ENCODE results near the gene RABGAP1L.

- TF ChIP-seq CTCF (IDR thresholded peaks at IDR 0.05; ENCODE audit: insufficient read depth, low read length, poor library complexity, severe bottlenecking) (no peak), EZH2phosphoT487 (conservative IDR thresholded peaks at IDR 0.05; ENCODE audit: low read length) (no peak)
Measured at GRCh38 chr1:174164826-174165225, 5.5 kb downstream of the RABGAP1L start.
